Tibial artery (tissue), 4 donors: ENCODE results near the gene SARS1.
A peak's percentile ranks its signal among the peaks of the same experiment; 100 is the strongest.

Experiments used
- DNase-seq, 2 donors: peaks; one replicate each; pipeline ENCODE4 v3.0.0-alpha.2; 2019
- H3K27ac ChIP-seq, 2 donors: fragments of 200-600 bp; sonication (generic) in 1 of 2; 1 replicate in 1 of 2; 2 replicates in 1 of 2; pipeline ENCODE4 v1.5.1; 2018 to 2019; ENCODE audit warnings: mild to moderate bottlenecking in 1 of 2
- H3K27me3 ChIP-seq, 2 donors: fragments of 200-600 bp; sonication (generic) in 1 of 2; one replicate each; pipeline versions ENCODE4 v1.5.1 to v1.6.0; 2016 to 2019
- H3K36me3 ChIP-seq, 3 donors: fragments of 200-600 bp; sonication (generic) in 2 of 3; one replicate each; pipeline ENCODE4 v1.5.1; 2016 to 2019; ENCODE audit warnings: mild to moderate bottlenecking in 2 of 3
- H3K4me1 ChIP-seq, 4 donors: fragments of 200-600 bp; sonication (generic) in 2 of 4; 1 replicate in 3 of 4; 2 replicates in 1 of 4; pipeline ENCODE4 v1.5.1; 2016 to 2019
- H3K4me3 ChIP-seq, 2 donors: fragments of 200-600 bp; sonication (generic) in 1 of 2; 1 replicate in 1 of 2; 2 replicates in 1 of 2; pipeline ENCODE4 v1.5.1; 2018 to 2019; ENCODE audit warnings: mild to moderate bottlenecking in 2 of 2
- H3K9me3 ChIP-seq, 3 donors: fragments of 200-600 bp; sonication (generic) in 1 of 3; one replicate each; pipeline ENCODE4 v1.5.1; 2016 to 2019
- CTCF ChIP-seq, 2 experiments: fragments of 200-600 bp in 1 of 2; fragments of 450-650 bp in 1 of 2; IDR thresholded peaks; one replicate each; pipeline ENCODE4 v1.5.1; 2017 to 2019; ENCODE audit warnings: antibody characterized with exemption in 2 of 2, mild to moderate bottlenecking in 1 of 2, moderate library complexity in 1 of 2
- intact Hi-C: fragments of 100-400 bp; cut with DNase I; formaldehyde crosslinking; loops from one replicate; pipeline ENCODE4 v1.15.0; 2023; ENCODE audit warnings: low total_unique reads

SARS1 gene

GRCh38 chr1:109263234-109263596, 49.5 kb downstream of the SARS1 start:
- H3K36me3 ChIP-seq, result peaks cover 0 to 53% (median 9%) of the 10 kb centered on the region in 3 donors
- TF ChIP-seq CTCF (IDR thresholded peaks at IDR 0.05), result no peak

GRCh38 chr1:109263597-109264378, 50.1 kb downstream of the SARS1 start:
- Histone ChIP-seq H3K27me3 (no peaks in the 10 kb centered on the region), H3K36me3 (peaks cover 0 to 53% (median 4%) of the 10 kb centered on the region in 3 donors), H3K4me3 (no peak overlapping the region), H3K9me3 (no peaks in the 10 kb centered on the region), H3K4me1 (peaks cover 0 to 15% (median 3%) of the 10 kb centered on the region in 4 donors), H3K27ac (no peak overlapping the region)
- peak; percentile 79 to 86 for DNase-seq
- intact Hi-C loops, result loop anchor here (10.0 kb wide), 1 partner anchor 221 kb away; the partner anchor contains the start of gene ATXN7L2
- peak; percentile 94 to 99 for TF ChIP-seq CTCF (IDR thresholded peaks at IDR 0.05)

More at GRCh38 chr1:109263234-109263596, 49.5 kb downstream of the SARS1 start:
- H3K27me3 ChIP-seq, result no peaks in the 10 kb centered on the region
- no peaks in the 10 kb centered on the region for H3K9me3 ChIP-seq
- intact Hi-C loops, result loop anchor here (10.0 kb wide), 1 partner anchor 222 kb away; the partner anchor contains the start of gene ATXN7L2
- H3K4me3 ChIP-seq, result no peak overlapping the region
- H3K27ac ChIP-seq, result no peak overlapping the region
- DNase-seq, result no peak
- peaks cover 0 to 15% (median 3%) of the 10 kb centered on the region in 4 donors for H3K4me1 ChIP-seq

- no peaks in the 10 kb centered on the region for H3K9me3 ChIP-seq
- H3K27me3 ChIP-seq, result no peaks in the 10 kb centered on the region
- H3K27ac ChIP-seq, result no peak overlapping the region
- intact Hi-C loops, result loop anchor here (10.0 kb wide), 1 partner anchor 220 kb away; the partner anchor contains the start of gene ATXN7L2
- peaks cover 0 to 15% (median 3%) of the 10 kb centered on the region in 4 donors for H3K4me1 ChIP-seq
- peaks cover 0 to 53% (median under 1%) of the 10 kb centered on the region in 3 donors for H3K36me3 ChIP-seq
- TF ChIP-seq CTCF (IDR thresholded peaks at IDR 0.05), result no peak
- H3K4me3 ChIP-seq, result no peak overlapping the region
- DNase-seq, result no peak
These were observed 50.6 kb downstream of the SARS1 start for GRCh38 chr1:109264379-109264755.

- Histone ChIP-seq H3K4me1 (peaks cover 0 to 15% (median 3%) of the 10 kb centered on the region in 4 donors), H3K4me3 (no peak overlapping the region), H3K9me3 (no peaks in the 10 kb centered on the region), H3K27ac (no peak overlapping the region), H3K27me3 (no peaks in the 10 kb centered on the region), H3K36me3 (peaks cover 0 to 58% (median 4%) of the 10 kb centered on the region in 3 donors)
- intact Hi-C loops, result loop anchor here (5.0 to 10.0 kb wide), 2 partner anchors 142 to 220 kb away; partner anchors contain the start of gene ATXN7L2
- DNase-seq, result no peak
- no peak for TF ChIP-seq CTCF (IDR thresholded peaks at IDR 0.05)
These were observed 51.3 kb downstream of the SARS1 start for GRCh38 chr1:109265016-109265415.

GRCh38 chr1:109265741-109266330, 52.1 kb downstream of the SARS1 start:
- Histone ChIP-seq H3K4me1 (peaks cover 0 to 15% (median 3%) of the 10 kb centered on the region in 4 donors), H3K27ac (no peak overlapping the region), H3K9me3 (no peaks in the 10 kb centered on the region), H3K27me3 (no peaks in the 10 kb centered on the region), H3K36me3 (peaks cover 0 to 64% (median 4%) of the 10 kb centered on the region in 3 donors), H3K4me3 (no peak overlapping the region)
- no peak for TF ChIP-seq CTCF (IDR thresholded peaks at IDR 0.05)
- intact Hi-C loops, result loop anchor here (5.0 to 10.0 kb wide), 2 partner anchors 141 to 219 kb away; partner anchors contain the start of gene ATXN7L2
- DNase-seq, result no peak
